IMR-90 (cell line): ENCODE measurements around the gene S100A1. TPM values are rescaled to one million over a fixed set of nuclear protein-coding genes. Genes with fewer than 3 reads are reported as not detected.

Experiments used
- ATAC-seq: fragments of 200-7000 bp; cut with Tn5 transposase; 2 replicates; pipeline ENCODE4 v1.9.1; 2020; ENCODE audit warnings: low read depth, mild to moderate bottlenecking, moderate library complexity
- BruUV-seq: library from RNA; stranded (reverse); fragments of 400-500 nt; replicated peaks from 2 replicates; lab custom pipeline; 2021; lab: Mats Ljungman, UMichigan
- CTCF ChIA-PET: fragments of 300-600 bp; formaldehyde crosslinking; extraction: SDS; loops from one replicate; lab custom pipeline; 2021; ENCODE audit warnings: antibody characterized with exemption; lab: Yijun Ruan, JAX
- POLR2A ChIA-PET: fragments of 300-600 bp; sonication (Branson Sonifier 250); formaldehyde crosslinking; loops from one replicate; lab custom pipeline; 2022; ENCODE audit warnings: antibody characterized with exemption; ENCODE audit not compliant: unreplicated experiment; lab: Charles Lee
- DNase-seq: peaks from one replicate; pipeline ENCODE4 v3.0.0; 2013
- H2AFZ ChIP-seq: replicated peaks from 2 replicates; pipeline ENCODE3; 2013; ENCODE audit warnings: low read length, mild to moderate bottlenecking; ENCODE audit not compliant: poor library complexity
- H2AK5ac ChIP-seq: 2 replicates; pipeline ENCODE4 v1.6.1; 2013; ENCODE audit warnings: low read depth, low read length, inconsistent platforms
- H2AK9ac ChIP-seq: replicated peaks from 2 replicates; pipeline ENCODE3; 2013; ENCODE audit warnings: mild to moderate bottlenecking, low read depth, low read length, moderate library complexity; ENCODE audit not compliant: poor library complexity
- H2BK120ac ChIP-seq: 2 replicates; pipeline ENCODE4 v1.6.1; 2013; ENCODE audit warnings: low read depth, low read length, inconsistent platforms
- H2BK15ac ChIP-seq: 3 replicates; pipeline ENCODE4 v1.6.1; 2013; ENCODE audit warnings: low read depth, low read length, inconsistent platforms
- H2BK20ac ChIP-seq: 2 replicates; pipeline ENCODE4 v1.6.1; 2013; ENCODE audit warnings: low read depth, mild to moderate bottlenecking, inconsistent platforms, low read length, moderate library complexity
- H2BK5ac ChIP-seq: 2 replicates; pipeline ENCODE4 v1.6.1; 2013; ENCODE audit warnings: mild to moderate bottlenecking, low read depth, low read length, inconsistent platforms; ENCODE audit not compliant: poor library complexity, severe bottlenecking
- H3K14ac ChIP-seq: replicated peaks from 2 replicates; pipeline ENCODE4 v1.6.1; 2013; ENCODE audit warnings: low read depth, low read length, inconsistent platforms
- H3K18ac ChIP-seq: 2 replicates; pipeline ENCODE4 v1.6.1; 2013; ENCODE audit warnings: low read depth, low read length, control low read depth
- H3K23ac ChIP-seq: 2 replicates; pipeline ENCODE4 v1.6.1; 2013; ENCODE audit warnings: low read depth, low read length, inconsistent platforms
- H3K27ac ChIP-seq: 2 replicates; pipeline ENCODE4 v1.5.1; 2013; ENCODE audit warnings: mild to moderate bottlenecking, control low read depth, low read length; ENCODE audit not compliant: insufficient read depth
- H3K27me3 ChIP-seq: 2 replicates; pipeline ENCODE4 v1.6.1; 2013; ENCODE audit warnings: low read length; ENCODE audit not compliant: control insufficient read depth, insufficient read depth
- H3K36me3 ChIP-seq: 2 replicates; pipeline ENCODE4 v1.6.1; 2013; ENCODE audit warnings: low read length, mixed read lengths; ENCODE audit not compliant: control insufficient read depth, insufficient read depth
- H3K4ac ChIP-seq: 2 replicates; pipeline ENCODE4 v1.6.1; 2013; ENCODE audit warnings: low read depth, low read length, inconsistent platforms
- H3K4me1 ChIP-seq: 2 replicates; pipeline ENCODE4 v1.6.1; 2013; ENCODE audit warnings: low read length, mixed read lengths; ENCODE audit not compliant: control insufficient read depth, insufficient read depth
- H3K4me2 ChIP-seq: 2 replicates; pipeline ENCODE4 v1.6.1; 2013; ENCODE audit warnings: low read depth, mild to moderate bottlenecking, control low read depth, low read length, moderate library complexity
- H3K4me3 ChIP-seq: 2 replicates; pipeline ENCODE4 v1.5.1; 2013; ENCODE audit warnings: low read depth, mild to moderate bottlenecking, control low read depth, low read length, moderate library complexity; ENCODE audit not compliant: insufficient read depth
- H3K56ac ChIP-seq: 2 replicates; pipeline ENCODE4 v1.6.1; 2013; ENCODE audit warnings: low read length, inconsistent platforms; ENCODE audit not compliant: insufficient read depth; ENCODE audit errors: extremely low read depth
- H3K79me1 ChIP-seq, 2 experiments: 2 replicates each; pipeline ENCODE4 v1.6.1; 2013; ENCODE audit warnings: low read length in 2 of 2, inconsistent platforms in 1 of 2, low read depth in 1 of 2
- H3K9ac ChIP-seq: 2 replicates; pipeline ENCODE4 v1.6.1; 2013; ENCODE audit warnings: low read depth, low read length, control low read depth
- H3K9me1 ChIP-seq: 2 replicates; pipeline ENCODE4 v1.6.1; 2013; ENCODE audit warnings: low read length, inconsistent platforms; ENCODE audit not compliant: insufficient read depth
- H3K9me3 ChIP-seq: 2 replicates; pipeline ENCODE4 v1.6.1; 2013; ENCODE audit warnings: low read length; ENCODE audit not compliant: control insufficient read depth, insufficient read depth
- H4K20me1 ChIP-seq: 2 replicates; pipeline ENCODE4 v1.6.1; 2013; ENCODE audit warnings: low read length, inconsistent platforms; ENCODE audit not compliant: insufficient read depth
- H4K5ac ChIP-seq: 2 replicates; pipeline ENCODE4 v1.6.1; 2013; ENCODE audit warnings: mild to moderate bottlenecking, low read depth, low read length, control low read depth
- H4K8ac ChIP-seq, 2 experiments: 2 replicates each; pipeline ENCODE4 v1.6.1; 2013; ENCODE audit warnings: low read depth in 2 of 2, low read length in 2 of 2, control low read depth in 1 of 2, inconsistent platforms in 1 of 2
- H4K91ac ChIP-seq: 2 replicates; pipeline ENCODE4 v1.6.1; 2013; ENCODE audit warnings: low read depth, low read length, inconsistent platforms; ENCODE audit not compliant: insufficient read depth
- BHLHE40 ChIP-seq: fragments of 150-350 bp; IDR thresholded peaks from 2 replicates; pipeline ENCODE4 v1.6.1; 2016; ENCODE audit warnings: mild to moderate bottlenecking, low read depth, low read length
- CEBPB ChIP-seq: IDR thresholded peaks from 2 replicates; pipeline ENCODE4 v1.6.1; 2012; ENCODE audit warnings: low read depth, low read length, improper control_type of control experiment
- CHD1 ChIP-seq: IDR thresholded peaks from 2 replicates; pipeline ENCODE4 v1.6.1; 2012; ENCODE audit warnings: low read depth, low read length, improper control_type of control experiment
- ELK1 ChIP-seq: fragments of 150-350 bp; IDR thresholded peaks from 2 replicates; pipeline ENCODE4 v1.6.1; 2016; ENCODE audit warnings: low read depth, mild to moderate bottlenecking, low read length, moderate library complexity, borderline replicate concordance
- FOS ChIP-seq: fragments of 150-350 bp; IDR thresholded peaks from 2 replicates; pipeline ENCODE4 v1.6.1; 2016; ENCODE audit warnings: low read depth, low read length
- MAFK ChIP-seq: IDR thresholded peaks from 2 replicates; pipeline ENCODE4 v1.6.1; 2012; ENCODE audit warnings: low read depth, low read length, improper control_type of control experiment
- MAZ ChIP-seq: IDR thresholded peaks from 2 replicates; pipeline ENCODE4 v1.6.1; 2012; ENCODE audit warnings: low read depth, mild to moderate bottlenecking, low read length, improper control_type of control experiment, moderate library complexity, borderline replicate concordance
- MXI1 ChIP-seq: IDR thresholded peaks from 2 replicates; pipeline ENCODE4 v1.6.1; 2012; ENCODE audit warnings: low read depth, mild to moderate bottlenecking, low read length, moderate library complexity, borderline replicate concordance
- NFE2L2 ChIP-seq: fragments of 150-350 bp; IDR thresholded peaks from 2 replicates; pipeline ENCODE4 v1.6.1; 2016; ENCODE audit warnings: low read depth, mild to moderate bottlenecking, low read length
- POLR2A ChIP-seq: IDR thresholded peaks from 2 replicates; pipeline ENCODE4 v1.6.1; 2012; ENCODE audit warnings: mild to moderate bottlenecking, low read depth, low read length
- RAD21 ChIP-seq: IDR thresholded peaks from 2 replicates; pipeline ENCODE4 v1.6.1; 2012; ENCODE audit warnings: low read length, improper control_type of control experiment
- RCOR1 ChIP-seq: IDR thresholded peaks from 2 replicates; pipeline ENCODE4 v1.6.1; 2012; ENCODE audit warnings: mild to moderate bottlenecking, low read length, improper control_type of control experiment; ENCODE audit not compliant: insufficient replicate concordance
- RFX5 ChIP-seq: IDR thresholded peaks from 2 replicates; pipeline ENCODE4 v1.8.0; 2012; ENCODE audit warnings: low read depth, mild to moderate bottlenecking, low read length, moderate library complexity
- SMC3 ChIP-seq: fragments of 150-350 bp; IDR thresholded peaks from 2 replicates; pipeline ENCODE4 v1.6.1; 2016; ENCODE audit warnings: low read depth, mild to moderate bottlenecking, antibody characterized with exemption, low read length, moderate library complexity
- whole genome bisulfite sequencing, 2 experiments: methylation state at CpG; one replicate each; pipeline versions ENCODE4 v1.1.5 to v1.1.7; 2013; ENCODE audit warnings: missing lambda C conversion rate in 2 of 2; ENCODE audit not compliant: insufficient read length in 1 of 2; ENCODE audit errors: extremely low coverage in 2 of 2; 5-methylcytosine and 5-hydroxymethylcytosine counted together
- dilution Hi-C: fragments of 300-500 bp; cut with HindIII; formaldehyde crosslinking; loops from one replicate; pipeline ENCODE4 v1.14.3; 2018; ENCODE audit warnings: low sequenced_read_pairs; ENCODE audit not compliant: unreplicated experiment
- in situ Hi-C: fragments of 300-500 bp; cut with MboI; formaldehyde crosslinking; loops from 3 replicates; pipeline ENCODE4 v1.14.3; 2019; ENCODE audit warnings: low sequenced_read_pairs, inconsistent platforms, mixed read lengths
- intact Hi-C: fragments of 100-400 bp; cut with micrococcal nuclease; formaldehyde crosslinking; loops from 2 replicates; pipeline ENCODE4 v1.10.0; 2022
- polyA plus RNA-seq, 3 experiments: library from polyadenylated mRNA; depleted of rRNA; stranded (reverse); fragments of >200 nt; gene quantifications; 2 replicates each; pipeline ENCODE4 v1.2.3, GENCODE V29; 2012; ENCODE audit warnings: low replicate concordance in 1 of 3
- total RNA-seq: library from RNA; depleted of rRNA; stranded (reverse); fragments of >200 nt; gene quantifications from 2 replicates; pipeline ENCODE4 v1.2.3, GENCODE V29; 2012
- TF ChIP-seq, protein P1 (sequence below): fragments of 150-350 bp; IDR thresholded peaks from 2 replicates; pipeline ENCODE4 v1.6.1; 2017; ENCODE audit warnings: mild to moderate bottlenecking, antibody characterized with exemption, low read length, low read depth
- TF ChIP-seq, protein P2 (sequence below): conservative IDR thresholded peaks from 2 replicates; pipeline ENCODE4 v1.5.1; 2012; ENCODE audit warnings: mild to moderate bottlenecking, low read depth, low read length, improper control_type of control experiment

Gene S100A1
- total and polyA plus RNA-seq, 2 of the 4 experiments (the other 2 are of a cell fraction) = 0.18 to 0.29 TPM

- H4K5ac ChIP-seq = no peak overlapping the region
- no peak for TF ChIP-seq RCOR1
- no peak for TF ChIP-seq RFX5
- no peak for TF ChIP-seq MAZ
- TF ChIP-seq MAFK = no peak
- no peak for TF ChIP-seq POLR2A
- no peak for TF ChIP-seq BHLHE40
- TF ChIP-seq, protein P1, sequence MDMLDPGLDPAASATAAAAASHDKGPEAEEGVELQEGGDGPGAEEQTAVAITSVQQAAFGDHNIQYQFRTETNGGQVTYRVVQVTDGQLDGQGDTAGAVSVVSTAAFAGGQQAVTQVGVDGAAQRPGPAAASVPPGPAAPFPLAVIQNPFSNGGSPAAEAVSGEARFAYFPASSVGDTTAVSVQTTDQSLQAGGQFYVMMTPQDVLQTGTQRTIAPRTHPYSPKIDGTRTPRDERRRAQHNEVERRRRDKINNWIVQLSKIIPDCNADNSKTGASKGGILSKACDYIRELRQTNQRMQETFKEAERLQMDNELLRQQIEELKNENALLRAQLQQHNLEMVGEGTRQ = no peak
- no peak for TF ChIP-seq RAD21
- TF ChIP-seq, protein P2, sequence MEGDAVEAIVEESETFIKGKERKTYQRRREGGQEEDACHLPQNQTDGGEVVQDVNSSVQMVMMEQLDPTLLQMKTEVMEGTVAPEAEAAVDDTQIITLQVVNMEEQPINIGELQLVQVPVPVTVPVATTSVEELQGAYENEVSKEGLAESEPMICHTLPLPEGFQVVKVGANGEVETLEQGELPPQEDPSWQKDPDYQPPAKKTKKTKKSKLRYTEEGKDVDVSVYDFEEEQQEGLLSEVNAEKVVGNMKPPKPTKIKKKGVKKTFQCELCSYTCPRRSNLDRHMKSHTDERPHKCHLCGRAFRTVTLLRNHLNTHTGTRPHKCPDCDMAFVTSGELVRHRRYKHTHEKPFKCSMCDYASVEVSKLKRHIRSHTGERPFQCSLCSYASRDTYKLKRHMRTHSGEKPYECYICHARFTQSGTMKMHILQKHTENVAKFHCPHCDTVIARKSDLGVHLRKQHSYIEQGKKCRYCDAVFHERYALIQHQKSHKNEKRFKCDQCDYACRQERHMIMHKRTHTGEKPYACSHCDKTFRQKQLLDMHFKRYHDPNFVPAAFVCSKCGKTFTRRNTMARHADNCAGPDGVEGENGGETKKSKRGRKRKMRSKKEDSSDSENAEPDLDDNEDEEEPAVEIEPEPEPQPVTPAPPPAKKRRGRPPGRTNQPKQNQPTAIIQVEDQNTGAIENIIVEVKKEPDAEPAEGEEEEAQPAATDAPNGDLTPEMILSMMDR = no peak
- TF ChIP-seq CHD1 = no peak
- TF ChIP-seq CEBPB = no peak
- no peak for TF ChIP-seq NFE2L2
- TF ChIP-seq MXI1 = no peak
- no peak for TF ChIP-seq SMC3
- no peak for TF ChIP-seq ELK1
- TF ChIP-seq FOS = no peak
- H4K20me1 ChIP-seq = peaks cover 11% of the 10 kb centered on the region; the same call in 1 of the 2 replicates
- H3K4me3 ChIP-seq = no peak overlapping the region
- H2BK5ac ChIP-seq = no peak overlapping the region
- no peak overlapping the region for H2BK120ac ChIP-seq
- peaks cover 15 to 68% of the 10 kb centered on the region in 2 experiments for H3K79me1 ChIP-seq
- WGBS, 2 experiments = 100% methylated on average over 6 of the region's 8 CpGs; no CpG with 5 or more reads in 1 of the 2 experiments
- H3K36me3 ChIP-seq = peaks cover 22% of the 10 kb centered on the region
- H2AK9ac ChIP-seq = peak overlapping the region; percentile 1
- H4K91ac ChIP-seq = peak overlapping the region; percentile 23; the same call in 1 of the 2 replicates
- H2BK15ac ChIP-seq = no peak overlapping the region
- H3K18ac ChIP-seq = no peak overlapping the region
- no peaks in the 10 kb centered on the region for H3K9me3 ChIP-seq
- no peak overlapping the region for H3K27ac ChIP-seq
- dilution Hi-C loops = no loop called here
- no peak overlapping the region for H3K4ac ChIP-seq
- H3K14ac ChIP-seq = no peak overlapping the region
- H3K4me1 ChIP-seq = peaks cover 36% of the 10 kb centered on the region
- in situ Hi-C loops = no loop called here
- no peak overlapping the region for H3K23ac ChIP-seq
- no peak for DNase-seq
- no peak overlapping the region for H2BK20ac ChIP-seq
- H3K4me2 ChIP-seq = no peak overlapping the region
- no TSS peak for BruUV-seq
- ATAC-seq = no peak
- H2AFZ ChIP-seq = no peak overlapping the region
- H2AK5ac ChIP-seq = no peak overlapping the region
- intact Hi-C loops = no loop called here
- CTCF ChIA-PET = interaction anchor here (1.0 kb wide), 1 partner anchor 16 kb away, joined by 6 read pairs; no protein-coding TSS in a partner anchor
- H4K8ac ChIP-seq = peak overlapping the region in 1 of 2 experiments; percentile 26; a peak in 1 of 4 replicates
- H3K27me3 ChIP-seq = no peaks in the 10 kb centered on the region
- no peak overlapping the region for H3K9ac ChIP-seq
- POLR2A ChIA-PET = interaction anchor here (0.6 to 1.3 kb wide), 2 partner anchors 20 to 43 kb away, joined by 5 to 17 read pairs; partner anchors contain the start of gene S100A13
- peaks cover 17% of the 10 kb centered on the region for H3K9me1 ChIP-seq
- H3K56ac ChIP-seq = no peak overlapping the region
These were observed 20.9 kb upstream of the S100A1 start for GRCh38 chr1:153607381-153607780.
